KG1 (cell line): ENCODE results near the gene EFCAB8.
"Not testable (repeated sequence)": the region's sequence is repeated elsewhere in the genome, so short reads cannot be mapped to it uniquely, and the experiment has no call there.

Experiments used
- DNase-seq: peaks from one replicate; lab custom pipeline; 2025; lab: John Stamatoyannopoulos, UW

The EFCAB8 gene

GRCh38 chr20:32841174-32841573 is 17.5 kb upstream of the EFCAB8 start:
- DNase-seq = no peak

- DNase-seq = no peak
These were observed 17.1 kb upstream of the EFCAB8 start for GRCh38 chr20:32841632-32842031.

DNA sequence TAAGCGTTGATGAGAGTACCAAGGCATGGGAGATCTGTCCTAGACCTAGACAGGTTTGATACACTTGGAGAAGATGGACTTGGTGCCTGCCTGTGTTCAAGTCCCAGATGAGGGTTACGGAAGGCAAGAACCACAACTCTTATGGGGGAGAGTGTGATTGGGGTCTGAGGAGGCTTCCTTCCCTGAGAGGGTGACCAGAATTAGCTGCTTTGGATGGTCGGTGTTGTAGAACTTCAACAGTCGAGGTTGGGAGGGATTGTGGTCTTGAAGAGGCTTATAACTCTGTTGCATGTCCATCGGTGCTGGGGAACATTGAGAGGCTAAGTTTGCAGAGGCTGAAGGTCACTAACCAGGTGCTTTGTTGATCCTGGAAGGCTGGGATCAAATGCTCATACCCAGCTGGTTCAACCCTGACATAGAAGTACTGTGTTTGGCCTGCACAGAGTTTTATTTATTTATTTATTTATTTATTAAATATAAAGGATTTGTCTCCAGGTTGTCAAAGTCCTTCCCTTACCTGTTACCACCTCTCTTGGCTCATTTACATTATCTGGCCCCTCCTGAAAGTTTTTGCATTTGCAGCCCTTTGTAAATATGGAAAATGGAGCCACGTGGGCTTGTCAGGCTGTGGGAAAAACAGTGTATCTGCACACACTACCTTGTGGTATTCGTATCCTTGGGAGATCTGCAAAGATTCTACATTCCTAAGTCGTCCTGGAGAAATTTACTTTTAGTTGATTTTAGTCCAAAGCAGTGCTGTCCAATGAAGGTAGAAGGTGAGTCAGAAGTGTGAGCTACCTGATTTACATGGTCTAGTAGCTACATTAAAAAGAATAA is 15.8 kb upstream of the EFCAB8 start:
- no peak for DNase-seq

DNA sequence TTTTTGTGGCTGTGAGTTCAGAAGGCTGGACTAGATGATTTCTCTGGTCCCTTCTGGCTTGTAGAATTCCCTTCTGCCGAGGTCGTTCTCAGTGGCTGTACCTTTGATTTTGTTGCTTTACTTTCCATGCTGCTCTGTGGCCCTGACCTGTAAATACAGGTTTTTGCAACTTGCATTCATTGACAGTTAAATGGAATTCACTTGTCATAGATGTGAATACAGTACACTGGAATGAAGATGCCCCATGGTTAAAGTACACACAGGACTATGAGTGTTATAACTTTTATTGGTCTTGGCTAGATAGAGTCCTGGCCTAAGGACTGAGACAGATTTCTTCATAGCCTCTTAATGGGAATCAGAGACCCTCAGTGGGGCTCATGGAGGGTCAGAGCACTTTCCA is 12.9 kb upstream of the EFCAB8 start:
- no peak for DNase-seq

GRCh38 chr20:32846852-32847251 is 11.9 kb upstream of the EFCAB8 start:
- no peak for DNase-seq

GRCh38 chr20:32847964-32848363 is 10.8 kb upstream of the EFCAB8 start:
- no peak for DNase-seq

- no peak for DNase-seq
These were observed 9.9 kb upstream of the EFCAB8 start for GRCh38 chr20:32848846-32849245.

GRCh38 chr20:32849577-32849976 is 9.1 kb upstream of the EFCAB8 start:
- DNase-seq = no peak

DNA sequence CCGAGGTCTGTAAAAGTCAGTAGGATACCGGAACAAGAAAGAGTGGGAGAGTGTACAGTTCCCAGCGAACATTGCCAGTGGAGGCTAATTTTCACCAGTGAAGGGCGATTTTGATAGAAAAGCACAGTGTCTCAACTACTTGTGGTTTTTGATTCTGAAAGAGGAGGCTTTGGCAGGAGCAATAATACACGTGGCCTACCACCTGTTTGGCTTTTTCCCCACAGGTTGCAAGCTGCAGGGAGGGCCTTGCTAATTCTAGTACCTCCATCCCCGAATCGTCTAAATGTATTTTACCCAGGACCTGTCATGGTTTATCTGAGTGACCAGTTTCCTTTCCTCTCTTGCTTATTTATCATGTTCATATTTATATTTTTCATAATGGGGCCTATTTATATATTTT is 3.3 kb upstream of the EFCAB8 start:
- DNase-seq = no peak

DNA sequence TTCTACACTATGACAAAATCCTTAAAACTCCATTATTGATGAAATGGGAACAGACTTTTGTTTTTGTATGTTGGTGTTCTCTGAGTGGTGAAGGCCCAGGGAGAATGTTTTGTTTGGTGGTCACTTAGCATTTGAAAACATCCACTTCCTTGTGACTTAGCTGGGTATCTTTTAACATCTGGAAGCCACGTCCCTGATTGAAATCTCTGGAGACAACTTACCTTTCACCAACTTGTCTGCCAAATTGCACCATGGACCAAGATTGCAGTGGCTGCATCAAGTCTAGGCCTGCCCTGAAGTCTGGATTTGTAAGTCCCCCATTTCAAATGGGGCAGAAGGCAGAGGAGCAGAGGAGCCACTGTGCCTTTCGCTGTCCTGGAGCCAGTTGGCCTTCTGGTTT is 534 bp upstream of the EFCAB8 start:
- no peak for DNase-seq

- DNase-seq = no peak
These were observed 2.7 kb downstream of the EFCAB8 start for GRCh38 chr20:32861446-32861845.

- DNase-seq = no peak
These were observed 10.8 kb downstream of the EFCAB8 start for GRCh38 chr20:32869562-32869961.

- DNase-seq = not testable (repeated sequence)
These were observed 11.8 kb downstream of the EFCAB8 start for GRCh38 chr20:32870526-32870925.

DNA sequence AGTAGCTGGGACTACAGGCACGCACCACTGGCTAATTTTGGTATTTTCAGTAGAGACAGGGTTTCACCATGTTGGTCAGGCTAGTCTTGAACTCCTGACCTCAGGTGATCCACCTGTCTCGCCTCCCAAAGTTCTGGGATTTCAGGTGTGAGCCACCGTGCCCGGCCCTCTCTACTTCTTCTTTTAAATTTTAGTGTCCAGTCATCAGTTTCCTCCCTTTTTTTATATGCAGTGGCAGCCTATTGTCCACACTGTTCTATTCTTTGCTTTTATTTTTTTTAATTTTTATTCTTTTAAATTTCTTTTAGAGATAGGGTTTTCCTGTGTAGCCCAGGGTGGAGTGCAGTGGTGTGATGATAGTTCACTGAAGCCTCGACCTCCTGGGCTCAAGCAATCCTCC is 12.3 kb downstream of the EFCAB8 start:
- DNase-seq = no peak

GRCh38 chr20:32871627-32872160 is 13.0 kb downstream of the EFCAB8 start:
- DNase-seq = no peak

- DNase-seq = no peak
These were observed 13.5 kb downstream of the EFCAB8 start for GRCh38 chr20:32872266-32872665.

GRCh38 chr20:32875673-32876072 is 16.9 kb downstream of the EFCAB8 start:
- DNase-seq = no peak

DNA sequence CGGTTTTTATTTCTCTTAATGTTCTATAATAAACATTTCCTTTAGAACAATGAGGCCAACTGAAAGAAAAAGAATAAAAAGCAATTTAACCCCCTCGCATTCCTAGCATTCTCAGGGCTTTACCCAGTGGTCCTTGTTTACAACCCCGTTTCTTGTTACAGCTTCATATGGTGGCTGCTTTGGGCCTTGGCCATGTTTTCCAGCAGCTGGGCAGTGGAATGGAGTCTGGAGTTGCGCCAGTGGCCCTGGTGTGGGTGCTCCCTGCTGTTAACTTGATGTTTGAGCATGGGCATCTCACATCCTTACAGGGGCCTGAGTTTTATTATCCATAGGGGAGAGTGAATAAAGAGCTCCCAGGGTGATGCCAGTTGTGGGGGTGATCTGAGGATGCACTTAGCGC is 18.8 kb downstream of the EFCAB8 start:
- no peak for DNase-seq

GRCh38 chr20:32878820-32879219 is 20.1 kb downstream of the EFCAB8 start:
- DNase-seq = no peak

DNA sequence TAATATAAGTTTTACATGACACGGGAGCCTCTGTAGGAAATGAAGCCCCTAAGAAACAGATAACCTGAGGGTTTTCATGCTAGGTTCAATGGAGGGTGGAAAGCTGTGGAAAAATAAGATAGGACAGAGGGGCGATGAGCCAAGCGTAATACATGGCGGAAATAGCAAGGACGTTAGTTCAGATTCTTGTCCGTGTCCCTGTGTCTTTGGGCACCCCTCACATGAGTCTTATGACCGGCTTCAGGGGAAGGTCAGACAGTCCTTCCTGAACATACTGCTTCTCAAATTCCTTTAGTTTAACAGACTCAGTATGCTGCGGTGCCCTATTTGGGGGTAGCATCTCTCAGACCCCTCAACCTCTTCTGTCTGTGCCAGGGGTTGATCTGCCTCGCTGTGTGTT is 20.8 kb downstream of the EFCAB8 start:
- no peak for DNase-seq

DNA sequence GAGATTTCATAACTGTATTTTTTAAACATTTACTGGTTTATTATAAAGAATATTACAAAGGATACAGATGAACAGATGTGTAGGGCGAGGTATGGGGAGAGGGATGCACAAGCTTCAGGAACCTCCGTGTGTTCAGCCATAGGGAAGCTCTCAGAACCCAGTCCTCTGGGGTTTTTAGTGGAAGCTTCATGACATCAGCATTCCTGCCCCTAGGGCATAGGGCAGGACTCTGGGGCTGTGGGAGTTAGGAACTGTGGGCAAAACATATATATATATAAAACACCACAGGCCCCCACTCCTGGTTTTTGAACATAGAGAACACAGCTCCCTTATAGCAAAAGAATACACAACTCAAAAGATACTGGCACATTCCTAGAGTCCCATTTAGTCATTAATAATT is 21.9 kb downstream of the EFCAB8 start:
- DNase-seq = no peak

- DNase-seq = no peak
These were observed 24.4 kb downstream of the EFCAB8 start for GRCh38 chr20:32883081-32883480.

DNA sequence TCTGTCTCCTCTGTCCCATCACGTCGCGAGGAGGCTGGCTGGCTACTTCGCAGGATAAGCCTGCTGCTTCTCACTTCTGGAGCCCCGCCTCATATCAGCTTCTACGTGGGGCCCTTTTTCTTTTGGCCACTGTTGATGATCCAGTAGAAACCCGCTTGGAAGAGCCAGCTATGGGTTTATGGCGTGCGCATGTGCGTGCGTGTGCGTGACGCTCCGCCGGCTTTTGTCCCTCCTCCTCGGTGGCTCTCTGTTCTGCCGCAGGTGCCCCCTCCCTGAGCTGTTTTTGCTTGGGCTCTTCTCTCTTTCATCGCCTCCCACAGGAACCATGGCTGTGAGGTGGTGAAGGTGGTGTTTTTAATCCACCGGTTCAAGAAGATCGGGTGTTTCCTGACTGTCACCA is 26.5 kb downstream of the EFCAB8 start:
- no peak for DNase-seq

DNA sequence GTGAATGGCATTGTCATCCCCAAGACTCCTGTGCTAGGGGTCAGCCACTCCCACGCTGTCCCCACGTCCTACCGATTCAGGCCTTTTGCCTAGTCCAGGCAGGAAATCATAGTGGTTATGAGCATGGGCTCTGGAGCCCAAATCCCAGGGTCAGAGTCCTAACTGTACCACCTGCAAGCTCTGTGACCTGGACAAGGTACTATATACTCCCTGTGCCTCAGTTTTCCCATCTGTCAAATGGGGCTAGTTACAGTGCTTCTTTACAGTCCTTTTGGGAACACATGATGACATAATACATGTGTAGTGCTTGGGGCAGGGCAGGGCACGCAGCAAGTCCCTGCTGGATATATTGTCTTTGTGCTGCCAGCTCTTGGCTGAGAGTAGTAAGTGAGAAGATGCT is 27.2 kb downstream of the EFCAB8 start:
- DNase-seq = no peak
